Bronchial epithelial cell (primary cell): Measurements from ENCODE around the gene PDZRN3. TPM values are rescaled to one million over a fixed set of nuclear protein-coding genes. Genes with fewer than 3 reads are reported as not detected.
"Not testable (repeated sequence)": the region's sequence is repeated elsewhere in the genome, so short reads cannot be mapped to it uniquely, and the experiment has no call there.

Experiments used
- DNase-seq: peaks from one replicate; pipeline ENCODE4 v3.0.0-alpha.2; 2010; ENCODE audit warnings: low read depth
- FAIRE-seq: peaks from 2 replicates; lab custom pipeline; 2011; peaks lifted over from hg19 to GRCh38; lab: Jason Lieb, UNC
- H3K27me3 ChIP-seq: 2 replicates; pipeline ENCODE4 v1.5.1; 2011; ENCODE audit warnings: low read length; ENCODE audit not compliant: control insufficient read depth, insufficient read depth
- H3K36me3 ChIP-seq: 2 replicates; pipeline ENCODE4 v1.5.1; 2011; ENCODE audit warnings: low read length; ENCODE audit not compliant: control insufficient read depth, insufficient read depth
- H3K4me3 ChIP-seq: 2 replicates; pipeline ENCODE4 v1.5.1; 2011; ENCODE audit warnings: mild to moderate bottlenecking, low read depth, low read length, control low read depth
- CTCF ChIP-seq: IDR thresholded peaks from 2 replicates; pipeline ENCODE4 v1.5.1; 2011; ENCODE audit warnings: mild to moderate bottlenecking, moderate library complexity, low read length, control low read depth, inconsistent platforms; ENCODE audit not compliant: insufficient read depth, severe bottlenecking
- total RNA-seq: library from RNA; depleted of rRNA; stranded (reverse); fragments of >200 nt; gene quantifications from 2 replicates; pipeline ENCODE4 v1.2.1, GENCODE V29; 2014

PDZRN3 gene
- total RNA-seq, 1 donor from 2014 or later, result 0.79 TPM

- Histone ChIP-seq H3K36me3 (no peaks in the 10 kb centered on the region), H3K4me3 (no peak overlapping the region), H3K27me3 (no peaks in the 10 kb centered on the region)
- FAIRE-seq (no peak), DNase-seq (no peak)
- TF ChIP-seq CTCF, result no peak
Measured at GRCh38 chr3:73469331-73469730, 155.4 kb downstream of the PDZRN3 start.

DNA sequence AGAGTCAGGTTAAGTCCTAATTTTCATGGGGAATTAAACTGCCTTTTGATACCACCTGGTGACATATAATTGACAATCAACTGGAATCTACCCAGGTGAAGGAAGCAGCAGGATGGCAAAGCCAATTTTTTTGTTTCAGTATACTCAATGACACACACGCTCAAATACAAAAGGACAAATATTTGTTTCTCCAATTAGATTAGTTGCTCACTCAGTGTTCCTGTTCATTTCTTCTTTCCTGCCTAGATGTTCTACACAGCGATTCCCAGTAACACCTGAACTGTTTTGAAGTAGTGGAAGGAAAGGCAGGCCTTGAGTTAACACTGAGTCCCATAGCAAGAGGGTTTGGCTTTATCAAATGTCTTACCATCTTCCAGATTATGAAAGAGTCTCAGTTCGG, 157.5 kb downstream of the PDZRN3 start:
- FAIRE-seq, result no peak
- TF ChIP-seq CTCF, result no peak
- Histone ChIP-seq H3K4me3 (no peak overlapping the region), H3K27me3 (no peaks in the 10 kb centered on the region), H3K36me3 (no peaks in the 10 kb centered on the region)
- no peak for DNase-seq

GRCh38 chr3:73465926-73466325, 158.8 kb downstream of the PDZRN3 start:
- no peaks in the 10 kb centered on the region for H3K27me3 ChIP-seq
- FAIRE-seq, result no peak

GRCh38 chr3:73464126-73464525, 160.6 kb downstream of the PDZRN3 start:
- not testable (repeated sequence) for H3K36me3 ChIP-seq, FAIRE-seq, DNase-seq, H3K4me3 ChIP-seq, H3K27me3 ChIP-seq

More at GRCh38 chr3:73465926-73466325, 158.8 kb downstream of the PDZRN3 start:
- TF ChIP-seq CTCF, result no peak
- H3K36me3 ChIP-seq, result no peaks in the 10 kb centered on the region
- no peak overlapping the region for H3K4me3 ChIP-seq
- no peak for DNase-seq

DNA sequence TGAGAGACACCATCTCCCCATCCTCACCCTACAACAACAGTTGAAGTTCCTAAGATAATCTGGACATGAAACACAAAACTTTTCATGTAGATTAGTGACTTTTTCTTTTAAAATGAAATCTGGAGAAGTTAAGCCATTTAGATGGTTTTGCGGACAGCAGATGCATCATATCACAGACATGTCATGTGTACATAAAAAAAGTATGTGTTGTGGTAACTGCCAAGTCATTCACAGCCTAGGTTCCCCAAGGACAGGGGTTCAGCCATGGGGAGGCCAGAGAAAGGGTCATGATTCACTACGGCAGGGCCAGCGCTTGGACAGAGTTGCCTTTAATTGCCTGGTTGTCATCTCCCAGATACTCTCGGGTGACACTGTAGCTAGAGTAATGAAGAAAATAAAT, 163.2 kb downstream of the PDZRN3 start:
- no peak overlapping the region for H3K4me3 ChIP-seq
- no peak for FAIRE-seq
- H3K27me3 ChIP-seq, result no peaks in the 10 kb centered on the region
- no peaks in the 10 kb centered on the region for H3K36me3 ChIP-seq
- DNase-seq, result no peak
- no peak for TF ChIP-seq CTCF

- DNase-seq (no peak), FAIRE-seq (no peak)
- H3K4me3 ChIP-seq, result no peak overlapping the region
- H3K36me3 ChIP-seq, result no peaks in the 10 kb centered on the region
- H3K27me3 ChIP-seq, result no peaks in the 10 kb centered on the region
- no peak for TF ChIP-seq CTCF
Measured at GRCh38 chr3:73459711-73460110, 165.0 kb downstream of the PDZRN3 start.
